ENCODE data around the gene GLRA2. TPM values are rescaled to one million over a fixed set of nuclear protein-coding genes. Genes with fewer than 3 reads are reported as not detected.

The GLRA2 gene
- total RNA-seq, 1 donor from 2014 or later = not detected

DNA sequence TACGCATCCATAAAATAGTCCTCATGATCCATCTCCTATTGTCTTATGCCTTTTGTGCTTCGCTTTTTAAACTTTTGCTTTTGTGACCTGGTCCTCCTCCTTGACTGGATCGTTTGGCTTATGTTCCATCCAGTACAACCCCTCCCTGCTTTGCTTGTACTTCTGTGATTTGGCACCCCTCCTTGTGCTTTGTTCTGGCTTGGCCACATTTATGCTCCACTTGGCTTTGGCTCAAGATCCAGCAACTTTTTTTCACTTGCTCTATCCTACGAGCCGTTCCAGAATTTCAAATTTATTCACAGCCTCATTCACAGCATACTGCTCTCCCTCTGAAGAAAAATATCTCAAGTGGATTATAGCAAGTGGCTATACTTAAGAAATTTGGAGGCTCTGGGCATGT, 28.0 kb upstream of the GLRA2 start:
- Histone ChIP-seq H3K9me3 (no peaks in the 10 kb centered on the region), H3K4me3 (no peak overlapping the region), H3K27me3 (no peaks in the 10 kb centered on the region), H3K27ac (no peak overlapping the region), H3K36me3 (no peaks in the 10 kb centered on the region), H3K4me1 (no peaks in the 10 kb centered on the region)
- TF ChIP-seq POLR2A (IDR thresholded peaks at IDR 0.05) (no peak), POLR2AphosphoS5 (IDR thresholded peaks at IDR 0.05; ENCODE audit: insufficient read depth in 1 of 2, low read depth in 1 of 2) (no peak)
- TF ChIP-seq, protein P1, sequence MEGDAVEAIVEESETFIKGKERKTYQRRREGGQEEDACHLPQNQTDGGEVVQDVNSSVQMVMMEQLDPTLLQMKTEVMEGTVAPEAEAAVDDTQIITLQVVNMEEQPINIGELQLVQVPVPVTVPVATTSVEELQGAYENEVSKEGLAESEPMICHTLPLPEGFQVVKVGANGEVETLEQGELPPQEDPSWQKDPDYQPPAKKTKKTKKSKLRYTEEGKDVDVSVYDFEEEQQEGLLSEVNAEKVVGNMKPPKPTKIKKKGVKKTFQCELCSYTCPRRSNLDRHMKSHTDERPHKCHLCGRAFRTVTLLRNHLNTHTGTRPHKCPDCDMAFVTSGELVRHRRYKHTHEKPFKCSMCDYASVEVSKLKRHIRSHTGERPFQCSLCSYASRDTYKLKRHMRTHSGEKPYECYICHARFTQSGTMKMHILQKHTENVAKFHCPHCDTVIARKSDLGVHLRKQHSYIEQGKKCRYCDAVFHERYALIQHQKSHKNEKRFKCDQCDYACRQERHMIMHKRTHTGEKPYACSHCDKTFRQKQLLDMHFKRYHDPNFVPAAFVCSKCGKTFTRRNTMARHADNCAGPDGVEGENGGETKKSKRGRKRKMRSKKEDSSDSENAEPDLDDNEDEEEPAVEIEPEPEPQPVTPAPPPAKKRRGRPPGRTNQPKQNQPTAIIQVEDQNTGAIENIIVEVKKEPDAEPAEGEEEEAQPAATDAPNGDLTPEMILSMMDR (IDR thresholded peaks at IDR 0.05) = no peak
- no peak for DNase-seq (ENCODE audit: extremely low spot score in 2 of 2)
- intact Hi-C loops (cut with DNase I) = no loop called here

DNA sequence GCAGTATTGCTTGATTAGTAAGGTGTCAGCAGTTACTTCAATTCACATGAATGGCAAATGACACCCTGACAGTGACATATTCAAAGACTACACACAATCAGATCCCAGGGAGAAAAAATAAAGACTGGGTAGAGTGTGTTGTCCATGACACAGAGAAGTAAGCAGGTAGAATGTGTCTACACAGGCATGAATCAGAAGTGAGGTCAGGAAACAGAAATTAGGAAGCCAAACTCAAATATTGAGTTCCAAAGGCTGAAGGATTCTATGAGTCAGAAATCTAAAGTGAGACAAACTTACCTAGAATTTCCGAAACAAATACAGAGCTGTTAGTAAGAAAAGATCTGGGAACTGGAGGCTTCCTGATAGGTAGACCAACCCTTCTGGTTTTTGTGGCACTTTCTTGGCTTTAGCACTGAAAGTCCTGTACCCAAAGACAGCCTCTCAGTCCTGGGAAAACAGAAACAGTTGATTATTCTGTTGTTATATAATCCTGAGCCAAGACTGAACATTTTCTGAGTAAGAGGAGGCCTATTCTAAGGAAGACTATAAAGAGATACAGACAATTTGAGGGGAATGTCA, 24.3 kb upstream of the GLRA2 start:
- TF ChIP-seq POLR2A (IDR thresholded peaks at IDR 0.05) = no peak
- peak in 1 of 2 donors; percentile 20 for TF ChIP-seq POLR2AphosphoS5 (IDR thresholded peaks at IDR 0.05; ENCODE audit: insufficient read depth in 1 of 2, low read depth in 1 of 2)
- TF ChIP-seq, protein P1 (IDR thresholded peaks at IDR 0.05) = no peak
- Histone ChIP-seq H3K36me3 (no peaks in the 10 kb centered on the region), H3K4me1 (no peaks in the 10 kb centered on the region), H3K27ac (peak overlapping the region; percentile 27), H3K9me3 (no peaks in the 10 kb centered on the region), H3K27me3 (no peaks in the 10 kb centered on the region), H3K4me3 (no peak overlapping the region)
- intact Hi-C loops (cut with DNase I) = no loop called here
- no peak for DNase-seq (ENCODE audit: extremely low spot score in 2 of 2)

DNA sequence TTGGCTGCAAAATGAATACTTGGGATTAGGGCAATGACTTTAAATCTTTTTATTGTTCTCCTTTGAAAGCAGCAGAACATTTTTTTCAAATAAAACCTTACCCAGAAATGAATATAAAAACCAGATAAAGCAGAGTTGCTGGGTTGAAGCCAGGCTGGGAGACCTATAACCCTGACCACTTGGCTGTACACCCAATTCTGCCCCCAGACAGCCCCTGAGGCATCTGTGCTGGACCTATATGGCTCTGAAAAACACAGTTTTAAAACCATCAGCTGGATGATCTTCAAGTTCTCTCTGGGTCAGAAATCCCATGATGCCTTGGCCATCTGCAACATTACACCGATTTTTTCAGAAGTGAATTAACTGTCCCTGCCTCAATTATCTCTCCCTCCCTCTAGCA, 23.7 kb upstream of the GLRA2 start:
- Histone ChIP-seq H3K36me3 (no peaks in the 10 kb centered on the region), H3K9me3 (no peaks in the 10 kb centered on the region), H3K27ac (peak overlapping the region; percentile 27), H3K4me3 (no peak overlapping the region), H3K4me1 (no peaks in the 10 kb centered on the region), H3K27me3 (no peaks in the 10 kb centered on the region)
- intact Hi-C loops (cut with DNase I) = no loop called here
- no peak for TF ChIP-seq POLR2AphosphoS5 (IDR thresholded peaks at IDR 0.05; ENCODE audit: insufficient read depth in 1 of 2, low read depth in 1 of 2)
- TF ChIP-seq, protein P1 (IDR thresholded peaks at IDR 0.05) = no peak
- TF ChIP-seq POLR2A (IDR thresholded peaks at IDR 0.05) = no peak
- no peak for DNase-seq (ENCODE audit: extremely low spot score in 2 of 2)

DNA sequence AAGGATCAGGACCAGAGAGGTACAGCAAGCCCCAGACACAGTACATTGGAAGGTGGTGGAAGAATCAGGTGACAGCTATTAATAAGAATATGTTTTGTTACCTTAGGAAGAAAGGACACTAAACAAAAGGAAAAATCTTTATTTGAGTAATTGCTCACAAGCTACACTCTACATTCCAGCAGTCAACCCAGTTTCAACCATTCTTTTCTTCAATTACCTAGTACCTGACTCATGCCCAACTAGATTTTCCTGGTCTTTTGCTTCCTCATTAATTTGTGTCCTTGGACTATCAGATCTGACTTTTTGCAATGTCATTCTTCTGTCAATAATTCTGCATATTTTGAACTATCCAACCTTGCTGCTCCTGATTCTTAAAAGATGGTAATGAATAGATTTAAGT, 22.5 kb upstream of the GLRA2 start:
- no peaks in the 10 kb centered on the region for H3K36me3 ChIP-seq
- intact Hi-C loops (cut with DNase I) = no loop called here
- TF ChIP-seq, protein P1 (IDR thresholded peaks at IDR 0.05) = no peak
- TF ChIP-seq POLR2A (IDR thresholded peaks at IDR 0.05) = no peak
- TF ChIP-seq POLR2AphosphoS5 (IDR thresholded peaks at IDR 0.05; ENCODE audit: insufficient read depth in 1 of 2, low read depth in 1 of 2) = no peak
- DNase-seq (ENCODE audit: extremely low spot score in 2 of 2) = no peak
- peak overlapping the region; percentile 44 for H3K27ac ChIP-seq
- no peak overlapping the region for H3K4me3 ChIP-seq
- no peaks in the 10 kb centered on the region for H3K27me3 ChIP-seq
- H3K4me1 ChIP-seq = no peaks in the 10 kb centered on the region
- no peaks in the 10 kb centered on the region for H3K9me3 ChIP-seq

DNA sequence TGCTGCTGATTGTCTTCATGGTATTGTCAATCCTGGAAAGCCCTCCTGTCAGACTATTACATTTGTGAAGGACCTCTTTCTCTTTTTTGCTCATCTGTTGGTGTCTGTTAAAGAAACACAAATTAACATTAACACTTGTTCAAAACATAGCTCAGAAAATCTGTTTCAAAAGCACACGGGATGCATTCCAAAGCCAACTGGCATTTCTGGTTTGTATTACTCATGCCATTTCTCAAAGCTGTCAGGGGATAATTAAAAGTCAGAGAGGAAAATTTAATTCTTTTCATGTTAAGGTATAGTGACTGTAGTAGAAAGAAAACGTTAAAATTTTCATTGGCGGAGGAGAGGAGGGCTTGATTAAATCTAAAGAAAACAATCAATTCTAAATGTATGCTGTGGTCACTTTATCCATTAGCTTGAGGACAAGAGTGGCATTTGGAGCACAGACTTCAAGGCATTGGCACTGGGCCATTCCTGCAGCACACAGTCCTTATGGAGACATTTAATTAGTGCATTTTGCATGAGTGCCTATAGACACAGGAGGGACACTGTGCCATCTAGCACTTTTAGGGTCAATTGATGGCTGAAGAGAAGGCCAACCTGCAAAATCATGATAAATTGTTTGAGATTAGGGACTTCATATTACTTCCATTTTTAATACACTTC, 21.2 kb upstream of the GLRA2 start:
- Histone ChIP-seq H3K36me3 (no peaks in the 10 kb centered on the region), H3K4me3 (no peak overlapping the region), H3K4me1 (no peaks in the 10 kb centered on the region), H3K27me3 (no peaks in the 10 kb centered on the region), H3K9me3 (no peaks in the 10 kb centered on the region), H3K27ac (no peak overlapping the region)
- no peak for TF ChIP-seq POLR2A (IDR thresholded peaks at IDR 0.05)
- peak in 1 of 2 donors; percentile 21 for TF ChIP-seq POLR2AphosphoS5 (IDR thresholded peaks at IDR 0.05; ENCODE audit: insufficient read depth in 1 of 2, low read depth in 1 of 2)
- DNase-seq (ENCODE audit: extremely low spot score in 2 of 2) = no peak
- intact Hi-C loops (cut with DNase I) = no loop called here

All from vagina (tissue), 2 donors.